BE2C (cell line): ENCODE results near the gene OTUB2.

Experiments used
- DNase-seq: peaks from one replicate; pipeline ENCODE4 v3.0.0-alpha.2; 2020
- H3K27me3 ChIP-seq: fragments of 250-450 bp; sonication (Bioruptor Pico); 2 replicates; pipeline ENCODE4 v1.5.1; 2020; ENCODE audit warnings: mild to moderate bottlenecking
- H3K36me3 ChIP-seq: fragments of 250-450 bp; sonication (Bioruptor Pico); 2 replicates; pipeline ENCODE4 v1.5.1; 2020; ENCODE audit warnings: mild to moderate bottlenecking
- H3K4me1 ChIP-seq: fragments of 250-450 bp; sonication (Bioruptor Pico); 2 replicates; pipeline ENCODE4 v1.5.1; 2020
- H3K4me3 ChIP-seq: 2 replicates; pipeline ENCODE4 v1.5.1; 2011; ENCODE audit warnings: low read depth, low read length
- H3K9me3 ChIP-seq: fragments of 250-450 bp; sonication (Bioruptor Pico); 2 replicates; pipeline ENCODE4 v1.5.1; 2020
- CTCF ChIP-seq: IDR thresholded peaks from 2 replicates; pipeline ENCODE4 v1.5.1; 2012; ENCODE audit warnings: mild to moderate bottlenecking, low read depth, low read length

OTUB2 gene

GRCh38 chr14:94045563-94046345, 19.6 kb downstream of the OTUB2 start:
- peaks cover 50% of the 10 kb centered on the region for H3K36me3 ChIP-seq
- DNase-seq: no peak
- no peak overlapping the region for H3K4me3 ChIP-seq
- H3K4me1 ChIP-seq: peaks cover 8% of the 10 kb centered on the region
- no peak for TF ChIP-seq CTCF
- no peaks in the 10 kb centered on the region for H3K9me3 ChIP-seq
- H3K27me3 ChIP-seq: no peaks in the 10 kb centered on the region

- no peak for TF ChIP-seq CTCF
- Histone ChIP-seq H3K4me3 (no peak overlapping the region), H3K36me3 (peaks cover 61% of the 10 kb centered on the region), H3K27me3 (no peaks in the 10 kb centered on the region), H3K4me1 (peaks cover 8% of the 10 kb centered on the region), H3K9me3 (no peaks in the 10 kb centered on the region)
- DNase-seq: no peak
Measured at GRCh38 chr14:94046696-94047250, 20.6 kb downstream of the OTUB2 start.

GRCh38 chr14:94047581-94047980, 21.4 kb downstream of the OTUB2 start:
- Histone ChIP-seq H3K36me3 (peaks cover 69% of the 10 kb centered on the region), H3K27me3 (no peaks in the 10 kb centered on the region), H3K4me3 (no peak overlapping the region), H3K4me1 (peaks cover 8% of the 10 kb centered on the region), H3K9me3 (no peaks in the 10 kb centered on the region)
- TF ChIP-seq CTCF: no peak
- no peak for DNase-seq

- no peak overlapping the region for H3K4me3 ChIP-seq
- DNase-seq: peak; percentile 84
- H3K36me3 ChIP-seq: peaks cover 71% of the 10 kb centered on the region
- H3K9me3 ChIP-seq: no peaks in the 10 kb centered on the region
- no peak for TF ChIP-seq CTCF
- no peaks in the 10 kb centered on the region for H3K27me3 ChIP-seq
- peaks cover 8% of the 10 kb centered on the region for H3K4me1 ChIP-seq
Measured at GRCh38 chr14:94048691-94049624, 22.8 kb downstream of the OTUB2 start.

GRCh38 chr14:94049625-94050023, 23.5 kb downstream of the OTUB2 start:
- peaks cover 77% of the 10 kb centered on the region for H3K36me3 ChIP-seq
- DNase-seq: no peak
- peaks cover 8% of the 10 kb centered on the region for H3K4me1 ChIP-seq
- no peaks in the 10 kb centered on the region for H3K27me3 ChIP-seq
- H3K9me3 ChIP-seq: no peaks in the 10 kb centered on the region
- no peak overlapping the region for H3K4me3 ChIP-seq
- TF ChIP-seq CTCF: no peak
